Naive thymus-derived CD4-positive, alpha-beta T cell (primary cell): ENCODE results near the gene PDZD2. TPM values are rescaled to one million over a fixed set of nuclear protein-coding genes. Genes with fewer than 3 reads are reported as not detected.
A peak's percentile ranks its signal among the peaks of the same experiment; 100 is the strongest.

Experiments
- ATAC-seq: fragments of 150-1000 bp; cut with Tn5 transposase; 2 replicates; pipeline ENCODE4 v1.10.0; 2021; ENCODE audit warnings: mild to moderate bottlenecking, moderate library complexity
- CTCF ChIA-PET: fragments of 350-600 bp; sonication (Branson Sonifier 250); formaldehyde crosslinking; loops from one replicate; lab custom pipeline; 2021; ENCODE audit warnings: antibody characterized with exemption; lab: Charles Lee
- POLR2A ChIA-PET: fragments of 350-600 bp; sonication (Branson Sonifier 250); formaldehyde crosslinking; loops from one replicate; lab custom pipeline; 2021; ENCODE audit warnings: antibody characterized with exemption, inconsistent platforms; lab: Charles Lee
- DNase-seq, 9 donors: peaks; one replicate each; pipeline versions ENCODE4 v3.0.0 to v3.0.0-alpha.2; 2020 to 2022; ENCODE audit warnings: mixed read lengths in 1 of 9
- H3K27ac ChIP-seq: one replicate; pipeline ENCODE4 v1.7.0; 2013; ENCODE audit warnings: mild to moderate bottlenecking, low read depth, low read length, moderate library complexity
- H3K27me3 ChIP-seq, 2 donors: one replicate each; pipeline ENCODE4 v1.7.0; 2013; ENCODE audit warnings: low read length in 2 of 2, mild to moderate bottlenecking in 2 of 2, moderate library complexity in 2 of 2; ENCODE audit not compliant: control insufficient read depth in 2 of 2, insufficient read depth in 2 of 2
- H3K36me3 ChIP-seq, 3 experiments: 1 replicate in 2 of 3; 2 replicates in 1 of 3; pipeline ENCODE4 v1.7.0; 2013; ENCODE audit warnings: low read length in 3 of 3, mild to moderate bottlenecking in 3 of 3, moderate library complexity in 1 of 3; ENCODE audit not compliant: insufficient read depth in 3 of 3, control insufficient read depth in 2 of 3
- H3K4me1 ChIP-seq, 2 donors: one replicate each; pipeline ENCODE4 v1.7.0; 2013; ENCODE audit warnings: low read length in 2 of 2, mild to moderate bottlenecking in 2 of 2, moderate library complexity in 1 of 2; ENCODE audit not compliant: control insufficient read depth in 2 of 2, insufficient read depth in 2 of 2
- H3K4me3 ChIP-seq: 2 replicates; pipeline ENCODE4 v1.7.0; 2013; ENCODE audit warnings: mild to moderate bottlenecking, low read length
- H3K9me3 ChIP-seq, 3 experiments: 1 replicate in 2 of 3; 2 replicates in 1 of 3; pipeline ENCODE4 v1.7.0; 2013; ENCODE audit warnings: low read length in 3 of 3; ENCODE audit not compliant: control insufficient read depth in 2 of 3
- H3K27ac Mint-ChIP-seq, 9 donors: one replicate each; pipeline ENCODE4 v1.8.0; 2020 to 2022; ENCODE audit warnings: mixed read lengths in 9 of 9, mild to moderate bottlenecking in 8 of 9, moderate library complexity in 5 of 9, inconsistent platforms in 2 of 9
- H3K27me3 Mint-ChIP-seq, 5 donors: one replicate each; pipeline ENCODE4 v1.8.0; 2021 to 2022; ENCODE audit warnings: mixed read lengths in 5 of 5, mild to moderate bottlenecking in 1 of 5
- H3K36me3 Mint-ChIP-seq, 5 donors: one replicate each; pipeline ENCODE4 v1.8.0; 2020 to 2022; ENCODE audit warnings: mixed read lengths in 5 of 5, mild to moderate bottlenecking in 3 of 5, inconsistent platforms in 1 of 5
- H3K4me1 Mint-ChIP-seq, 7 donors: one replicate each; pipeline ENCODE4 v1.8.0; 2020 to 2022; ENCODE audit warnings: mixed read lengths in 7 of 7, mild to moderate bottlenecking in 3 of 7, inconsistent platforms in 1 of 7
- H3K4me3 Mint-ChIP-seq, 10 donors: one replicate each; pipeline ENCODE4 v1.8.0; 2020 to 2022; ENCODE audit warnings: mild to moderate bottlenecking in 10 of 10, mixed read lengths in 10 of 10, moderate library complexity in 6 of 10, inconsistent platforms in 2 of 10
- H3K9me3 Mint-ChIP-seq, 11 donors: one replicate each; pipeline ENCODE4 v1.8.0; 2020 to 2022; ENCODE audit warnings: mixed read lengths in 11 of 11, mild to moderate bottlenecking in 4 of 11, inconsistent platforms in 1 of 11, moderate library complexity in 1 of 11
- intact Hi-C, 2 donors: fragments of 100-400 bp; cut with micrococcal nuclease; formaldehyde crosslinking; loops; one replicate each; pipeline ENCODE4 v1.15.1; 2023
- polyA plus RNA-seq, 2 donors: library from polyadenylated mRNA; unstranded; fragments of 300-500 nt; fragmentation: Illumina TruSeq; gene quantifications; one replicate each; pipeline ENCODE4 v1.2.3, GENCODE V29; 2021
- total RNA-seq, 6 experiments: library from RNA in 5 of 6; stranded (reverse) in 5 of 6; gene quantifications; 1 replicate in 5 of 6; 2 replicates in 1 of 6; pipeline ENCODE4 v1.2.3 and lab custom pipeline; 2021 to 2026

The PDZD2 gene
- total and polyA plus RNA-seq, 7 experiments from 2014 or later: 1.1 to 2.7 (median 1.3) TPM; not detected in 1

- no peaks in the 10 kb centered on the region for H3K4me1 ChIP-seq
- no peak overlapping the region for H3K27ac Mint-ChIP-seq
- ChIA-PET POLR2A (interaction anchor here (0.7 kb wide), 1 partner anchor 177 kb away, joined by 3 read pairs; no protein-coding TSS in a partner anchor), CTCF (no interaction called here)
- no peak for DNase-seq
- H3K4me3 ChIP-seq: no peak overlapping the region
- peaks cover 11 to 19% (median 19%) of the 10 kb centered on the region in 5 donors for H3K27me3 Mint-ChIP-seq
- no peaks in the 10 kb centered on the region for H3K9me3 ChIP-seq
- peaks cover 0 to 2% (median 0%) of the 10 kb centered on the region in 11 donors for H3K9me3 Mint-ChIP-seq
- no peak for ATAC-seq
- no peaks in the 10 kb centered on the region for H3K36me3 ChIP-seq
- H3K27ac ChIP-seq: no peak overlapping the region
- intact Hi-C loops: no loop called here
- peaks cover 0 to 4% (median 0%) of the 10 kb centered on the region in 7 donors for H3K4me1 Mint-ChIP-seq
- no peaks in the 10 kb centered on the region for H3K27me3 ChIP-seq
- H3K4me3 Mint-ChIP-seq: no peak overlapping the region
- no peaks in the 10 kb centered on the region for H3K36me3 Mint-ChIP-seq
Measured at GRCh38 chr5:31632460-31632859, 6.5 kb upstream of the PDZD2 start.

- H3K27ac Mint-ChIP-seq: no peak overlapping the region
- H3K4me1 Mint-ChIP-seq: peaks cover 0 to 20% (median 10%) of the 10 kb centered on the region in 7 donors
- H3K4me3 Mint-ChIP-seq: no peak overlapping the region
- CTCF ChIA-PET: interaction anchor here (0.7 kb wide), 1 partner anchor 171 kb away, joined by 3 read pairs; no protein-coding TSS in a partner anchor
- intact Hi-C loops: loop anchor here in 1 of 2 donors (5.0 kb wide), 2 partner anchors 442 to 457 kb away; no protein-coding TSS in a partner anchor
- no peaks in the 10 kb centered on the region for H3K36me3 Mint-ChIP-seq
- Histone ChIP-seq H3K27ac (no peak overlapping the region), H3K27me3 (no peaks in the 10 kb centered on the region), H3K9me3 (no peaks in the 10 kb centered on the region), H3K4me1 (peaks cover 0 to 6% of the 10 kb centered on the region in 2 donors), H3K36me3 (peaks cover 0 to 4% (median 0%) of the 10 kb centered on the region in 3 experiments), H3K4me3 (no peak overlapping the region)
- DNase-seq: no peak
- peaks cover 0 to 2% (median 0%) of the 10 kb centered on the region in 11 donors for H3K9me3 Mint-ChIP-seq
- POLR2A ChIA-PET: no interaction called here
- H3K27me3 Mint-ChIP-seq: peaks cover 3 to 27% (median 21%) of the 10 kb centered on the region in 5 donors
- no peak for ATAC-seq
Measured at GRCh38 chr5:31635446-31635845, 3.5 kb upstream of the PDZD2 start.

- Mint-ChIP-seq H3K9me3 (peaks cover 0 to 2% (median 0%) of the 10 kb centered on the region in 11 donors), H3K27me3 (peaks cover 0 to 26% (median 14%) of the 10 kb centered on the region in 5 donors), H3K27ac (peak overlapping the region in 1 of 9 donors; percentile 34), H3K4me1 (peaks cover 0 to 20% (median 10%) of the 10 kb centered on the region in 7 donors), H3K36me3 (no peaks in the 10 kb centered on the region), H3K4me3 (peak overlapping the region in 7 of 10 donors; percentile 28 to 89 (median 87))
- intact Hi-C loops: loop anchor here in 1 of 2 donors (5.0 kb wide), 2 partner anchors 439 to 454 kb away; no protein-coding TSS in a partner anchor
- Histone ChIP-seq H3K4me3 (no peak overlapping the region), H3K4me1 (peaks cover 0 to 6% of the 10 kb centered on the region in 2 donors), H3K36me3 (peaks cover 0 to 4% (median 0%) of the 10 kb centered on the region in 3 experiments), H3K27ac (no peak overlapping the region), H3K27me3 (no peaks in the 10 kb centered on the region), H3K9me3 (no peaks in the 10 kb centered on the region)
- ATAC-seq (no peak), DNase-seq (no peak)
- POLR2A ChIA-PET: interaction anchor here (1.1 kb wide), 1 partner anchor 79 kb away, joined by 3 read pairs; no protein-coding TSS in a partner anchor
- CTCF ChIA-PET: no interaction called here
Measured at GRCh38 chr5:31637851-31638250, 1.1 kb upstream of the PDZD2 start.

GRCh38 chr5:31638345-31638744 lies 586 bp upstream of the PDZD2 start:
- POLR2A ChIA-PET: interaction anchor here (1.1 kb wide), 1 partner anchor 79 kb away, joined by 3 read pairs; no protein-coding TSS in a partner anchor

GRCh38 chr5:31639481-31640411 lies 815 bp downstream of the PDZD2 start:
- peaks cover 0 to 6% of the 10 kb centered on the region in 2 donors for H3K4me1 ChIP-seq
- intact Hi-C loops: loop anchor here in 1 of 2 donors (1.0 to 5.0 kb wide), 3 partner anchors 107 to 453 kb away; partner anchors contain the start of genes C5orf22 and DROSHA
- peaks cover 0 to 28% (median 11%) of the 10 kb centered on the region in 5 donors for H3K27me3 Mint-ChIP-seq
- H3K4me1 Mint-ChIP-seq: peaks cover 0 to 20% (median 10%) of the 10 kb centered on the region in 7 donors
- H3K4me3 Mint-ChIP-seq: peak overlapping the region in 6 of 10 donors; percentile 31 to 77 (median 66)
- H3K9me3 ChIP-seq: no peaks in the 10 kb centered on the region
- H3K36me3 Mint-ChIP-seq: no peaks in the 10 kb centered on the region
- ChIA-PET POLR2A (interaction anchor here (0.8 kb wide), 1 partner anchor 22 kb away, joined by 3 read pairs; no protein-coding TSS in a partner anchor), CTCF (no interaction called here)
- ATAC-seq (peak; percentile 2), DNase-seq (peak in 6 of 9 donors; percentile 1 to 8 (median 6))
- peaks cover 0 to 4% (median 0%) of the 10 kb centered on the region in 3 experiments for H3K36me3 ChIP-seq
- no peak overlapping the region for H3K27ac ChIP-seq
- no peak overlapping the region for H3K27ac Mint-ChIP-seq
- no peaks in the 10 kb centered on the region for H3K9me3 Mint-ChIP-seq
- no peaks in the 10 kb centered on the region for H3K27me3 ChIP-seq
- H3K4me3 ChIP-seq: peak overlapping the region; percentile 6

More at GRCh38 chr5:31638345-31638744, 586 bp upstream of the PDZD2 start:
- peaks cover 0 to 4% (median 0%) of the 10 kb centered on the region in 3 experiments for H3K36me3 ChIP-seq
- DNase-seq (no peak), ATAC-seq (no peak)
- H3K27ac Mint-ChIP-seq: peak overlapping the region in 5 of 9 donors; percentile 34 to 58 (median 41)
- no peaks in the 10 kb centered on the region for H3K27me3 ChIP-seq
- CTCF ChIA-PET: no interaction called here
- H3K9me3 ChIP-seq: no peaks in the 10 kb centered on the region
- intact Hi-C loops: loop anchor here in 1 of 2 donors (5.0 kb wide), 2 partner anchors 439 to 454 kb away; no protein-coding TSS in a partner anchor
- no peaks in the 10 kb centered on the region for H3K36me3 Mint-ChIP-seq
- peaks cover 0 to 20% (median 10%) of the 10 kb centered on the region in 7 donors for H3K4me1 Mint-ChIP-seq
- peaks cover 0 to 28% (median 14%) of the 10 kb centered on the region in 5 donors for H3K27me3 Mint-ChIP-seq
- H3K4me3 ChIP-seq: peak overlapping the region; percentile 62
- peak overlapping the region; percentile 20 for H3K27ac ChIP-seq
- peaks cover 0 to 6% of the 10 kb centered on the region in 2 donors for H3K4me1 ChIP-seq
- H3K4me3 Mint-ChIP-seq: peak overlapping the region in 9 of 10 donors; percentile 83 to 90 (median 89)
- H3K9me3 Mint-ChIP-seq: no peaks in the 10 kb centered on the region

GRCh38 chr5:31640573-31640972 lies 1.6 kb downstream of the PDZD2 start:
- POLR2A ChIA-PET: interaction anchor here (0.8 kb wide), 1 partner anchor 21 kb away, joined by 3 read pairs; no protein-coding TSS in a partner anchor
- H3K36me3 Mint-ChIP-seq: no peaks in the 10 kb centered on the region
- DNase-seq: no peak
- Histone ChIP-seq H3K36me3 (peaks cover 0 to 4% (median 0%) of the 10 kb centered on the region in 3 experiments), H3K27me3 (no peaks in the 10 kb centered on the region), H3K27ac (no peak overlapping the region), H3K4me1 (peaks cover 0 to 6% of the 10 kb centered on the region in 2 donors), H3K4me3 (no peak overlapping the region), H3K9me3 (no peaks in the 10 kb centered on the region)
- ATAC-seq: no peak
- CTCF ChIA-PET: interaction anchor here (0.7 kb wide), 1 partner anchor 20 kb away, joined by 6 read pairs; no protein-coding TSS in a partner anchor
- H3K9me3 Mint-ChIP-seq: no peaks in the 10 kb centered on the region
- peak overlapping the region in 2 of 10 donors; percentile 11 to 14 for H3K4me3 Mint-ChIP-seq
- peaks cover 0 to 20% (median 10%) of the 10 kb centered on the region in 7 donors for H3K4me1 Mint-ChIP-seq
- H3K27ac Mint-ChIP-seq: no peak overlapping the region
- peaks cover 0 to 28% (median 10%) of the 10 kb centered on the region in 5 donors for H3K27me3 Mint-ChIP-seq
- intact Hi-C loops: no loop called here
